HepG2 (cell line): ENCODE measurements around the gene NCOA1. TPM values are rescaled to one million over a fixed set of nuclear protein-coding genes. Genes with fewer than 3 reads are reported as not detected.

Experiments used
- ATAC-seq: fragments of 200-7000 bp; cut with Tn5 transposase; 3 replicates; pipeline ENCODE4 v1.9.1; 2020; ENCODE audit warnings: mild to moderate bottlenecking, moderate library complexity
- BruUV-seq: library from RNA; stranded (reverse); fragments of 400-500 nt; replicated peaks from 2 replicates; lab custom pipeline; 2021; lab: Mats Ljungman, UMichigan
- CTCF ChIA-PET: fragments of 300-600 bp; formaldehyde crosslinking; extraction: SDS; loops from one replicate; lab custom pipeline; 2021; ENCODE audit warnings: low total read pairs, inconsistent platforms, low intra/inter-chr PET ratio; lab: Yijun Ruan, JAX
- POLR2A ChIA-PET: fragments of 350-600 bp; sonication (Branson Sonifier 250); formaldehyde crosslinking; loops from one replicate; lab custom pipeline; 2020; ENCODE audit warnings: antibody characterized with exemption, inconsistent platforms; lab: Yijun Ruan, JAX
- DNase-seq: peaks from one replicate; pipeline ENCODE4 v3.0.0-alpha.2; 2015; ENCODE audit warnings: low spot score
- FAIRE-seq: peaks from 3 replicates; lab custom pipeline; 2011; peaks lifted over from hg19 to GRCh38; lab: Jason Lieb, UNC
- H2AFZ ChIP-seq: one replicate; pipeline ENCODE4 v1.6.1; 2011; ENCODE audit warnings: low read length, inconsistent platforms
- H3K27ac ChIP-seq: fragments of 300-600 bp; 3 replicates; pipeline ENCODE4 v1.8.0; 2011; ENCODE audit warnings: mixed run types, mild to moderate bottlenecking, mixed read lengths, low read length, inconsistent platforms; ENCODE audit not compliant: insufficient read depth; ENCODE audit errors: extremely low read length
- H3K27me3 ChIP-seq, 2 experiments: fragments of 200-600 bp in 1 of 2; 2 replicates in 1 of 2; 3 replicates in 1 of 2; pipeline versions ENCODE4 v1.6.0 to v1.8.0; 2011; ENCODE audit warnings: low read length in 2 of 2, mild to moderate bottlenecking in 2 of 2, moderate library complexity in 2 of 2, inconsistent platforms in 1 of 2; ENCODE audit not compliant: insufficient read depth in 2 of 2, control insufficient read depth in 1 of 2
- H3K36me3 ChIP-seq, 2 experiments: fragments of 200-600 bp in 1 of 2; replicated peaks in 1 of 2; 2 replicates in 1 of 2; 3 replicates in 1 of 2; pipeline versions ENCODE4 v1.5.1 to v1.8.0; 2011; ENCODE audit warnings: low read length in 2 of 2, inconsistent platforms in 1 of 2; ENCODE audit not compliant: insufficient read depth in 2 of 2, control insufficient read depth in 1 of 2
- H3K4me1 ChIP-seq: 2 replicates; pipeline ENCODE4 v1.5.1; 2012; ENCODE audit warnings: low read length, inconsistent platforms; ENCODE audit not compliant: insufficient read depth
- H3K4me2 ChIP-seq: 2 replicates; pipeline ENCODE4 v1.6.0; 2011; ENCODE audit warnings: low read depth, low read length, inconsistent platforms
- H3K4me3 ChIP-seq, 3 experiments: fragments of 200-600 bp in 1 of 3; sonication (generic), shearing (Covaris generic) in 1 of 3; replicated peaks in 1 of 3; 2 replicates each; pipeline ENCODE4 v1.5.1; 2011 to 2016; ENCODE audit warnings: low read length in 3 of 3, inconsistent platforms in 2 of 3, low read depth in 2 of 3, mild to moderate bottlenecking in 2 of 3, control low read depth in 1 of 3, mixed read lengths in 1 of 3; ENCODE audit not compliant: insufficient read depth in 1 of 3
- H3K79me2 ChIP-seq: one replicate; pipeline ENCODE4 v1.6.1; 2011; ENCODE audit warnings: low read length, inconsistent platforms; ENCODE audit not compliant: insufficient read depth
- H3K9ac ChIP-seq: 2 replicates; pipeline ENCODE4 v1.6.0; 2011; ENCODE audit warnings: mild to moderate bottlenecking, low read depth, low read length, inconsistent platforms; ENCODE audit not compliant: insufficient read depth
- H3K9me3 ChIP-seq: 2 replicates; pipeline ENCODE4 v1.5.1; 2012; ENCODE audit warnings: mild to moderate bottlenecking, low read length
- H4K20me1 ChIP-seq: 2 replicates; pipeline ENCODE4 v1.6.0; 2011; ENCODE audit warnings: inconsistent platforms, mild to moderate bottlenecking, low read length, moderate library complexity; ENCODE audit not compliant: insufficient read depth
- ARID4A ChIP-seq: sonication (generic); formaldehyde crosslinking; IDR thresholded peaks from 2 replicates; pipeline ENCODE4 v1.5.0; 2020; ENCODE audit warnings: mild to moderate bottlenecking, missing genetic modification reagents, borderline replicate concordance
- MNT ChIP-seq: fragments of 450-650 bp; IDR thresholded peaks from 2 replicates; pipeline ENCODE4 v1.6.1; 2016
- RERE ChIP-seq: IDR thresholded peaks from 2 replicates; pipeline ENCODE4 v1.6.1; 2016; ENCODE audit warnings: low read depth, missing genetic modification reagents, missing compliant biosample characterization
- THAP11 ChIP-seq: IDR thresholded peaks from 2 replicates; pipeline ENCODE4 v1.6.1; 2016; ENCODE audit warnings: missing biosample characterization, missing genetic modification reagents
- YEATS2 ChIP-seq: sonication (generic); formaldehyde crosslinking; IDR thresholded peaks from 2 replicates; pipeline ENCODE4 v1.4.0; 2020; ENCODE audit warnings: missing genetic modification reagents, borderline replicate concordance
- ZNF556 ChIP-seq: sonication (generic); formaldehyde crosslinking; IDR thresholded peaks from 2 replicates; pipeline ENCODE4 v1.4.0; 2020; ENCODE audit warnings: mild to moderate bottlenecking, missing genetic modification reagents, borderline replicate concordance
- ZNF652 ChIP-seq: IDR thresholded peaks from 2 replicates; pipeline ENCODE4 v1.6.1; 2016; ENCODE audit warnings: low read depth, borderline replicate concordance
- ZNF687 ChIP-seq: sonication (generic); formaldehyde crosslinking; IDR thresholded peaks from 2 replicates; pipeline ENCODE4 v1.5.1; 2020; ENCODE audit warnings: mild to moderate bottlenecking, missing genetic modification reagents, moderate library complexity
- WGBS: methylation state at CpG from one replicate; pipeline ENCODE4 v1.1.6; 2017; ENCODE audit warnings: low lambda C conversion rate; 5-methylcytosine and 5-hydroxymethylcytosine counted together
- in situ Hi-C: cut with HindIII; loops from 2 replicates; pipeline ENCODE4 v1.10.0; 2017; ENCODE audit warnings: low pct_unique_long_range_greater_than_20kb; ENCODE audit not compliant: extremely low pct_ligation_motif_present
- intact Hi-C: fragments of 100-400 bp; cut with micrococcal nuclease; formaldehyde crosslinking; loops from one replicate; pipeline ENCODE4 v1.10.0; 2022; ENCODE audit not compliant: unreplicated experiment
- polyA plus RNA-seq, 8 experiments: library from polyadenylated mRNA; depleted of rRNA in 3 of 8; stranded (reverse) in 7 of 8; unstranded in 1 of 8; fragments of >200 nt; fragmentation: Illumina TruSeq in 4 of 8; extraction: Trizol in 4 of 8; gene quantifications; 2 replicates each; pipeline versions ENCODE4 v1.2.1 to v1.2.3, GENCODE V29; 2011 to 2016; ENCODE audit warnings: low read depth in 4 of 8, missing spikeins in 1 of 8, mixed read lengths in 1 of 8; ENCODE audit not compliant: insufficient read depth in 1 of 8
- total RNA-seq, 5 experiments: library from RNA; depleted of rRNA; stranded (reverse); fragments of >200 nt; fragmentation: Illumina TruSeq; extraction: Trizol; gene quantifications; 2 replicates each; pipeline ENCODE4 v1.2.3, GENCODE V29; 2016; ENCODE audit warnings: low read depth in 1 of 5

NCOA1 gene
- total and polyA plus RNA-seq, 2 of the 13 experiments (the other 11 are each of a cell fraction or from before 2014, with no cell fraction given), result 10.0 to 10.4 TPM

GRCh38 chr2:24472416-24472815 lies 18.6 kb upstream of the NCOA1 start:
- Histone ChIP-seq H3K36me3 (no peaks in the 10 kb centered on the region), H3K4me2 (no peak overlapping the region), H4K20me1 (no peaks in the 10 kb centered on the region), H3K27me3 (no peaks in the 10 kb centered on the region), H3K9me3 (no peaks in the 10 kb centered on the region), H3K4me3 (no peak overlapping the region), H3K79me2 (no peaks in the 10 kb centered on the region), H3K9ac (no peak overlapping the region), H2AFZ (no peak overlapping the region), H3K27ac (no peak overlapping the region), H3K4me1 (no peaks in the 10 kb centered on the region)
- in situ Hi-C loops, result no loop called here
- ChIA-PET POLR2A (no interaction called here), CTCF (no interaction called here)
- no TSS peak for BruUV-seq
- no peak for DNase-seq
- 0% methylated on average over 1 of the region's 1 CpG for WGBS
- no peak for FAIRE-seq
- intact Hi-C loops, result no loop called here
- no peak for ATAC-seq
- TF ChIP-seq RERE (CRISPR knock-in tag) (no peak), THAP11 (CRISPR knock-in tag) (no peak), ARID4A (no peak), ZNF652 (CRISPR knock-in tag) (no peak), MNT (no peak), ZNF687 (CRISPR knock-in tag) (no peak), ZNF556 (CRISPR knock-in tag) (no peak), YEATS2 (CRISPR knock-in tag) (no peak)
